Measurements from ENCODE around the gene INCENP. TPM values are rescaled to one million over a fixed set of nuclear protein-coding genes. Genes with fewer than 3 reads are reported as not detected.
"Not testable (repeated sequence)": the region's sequence is repeated elsewhere in the genome, so short reads cannot be mapped to it uniquely, and the experiment has no call there.

INCENP gene
- total RNA-seq, 1 experiment from 2014 or later = 48.8 TPM

DNA sequence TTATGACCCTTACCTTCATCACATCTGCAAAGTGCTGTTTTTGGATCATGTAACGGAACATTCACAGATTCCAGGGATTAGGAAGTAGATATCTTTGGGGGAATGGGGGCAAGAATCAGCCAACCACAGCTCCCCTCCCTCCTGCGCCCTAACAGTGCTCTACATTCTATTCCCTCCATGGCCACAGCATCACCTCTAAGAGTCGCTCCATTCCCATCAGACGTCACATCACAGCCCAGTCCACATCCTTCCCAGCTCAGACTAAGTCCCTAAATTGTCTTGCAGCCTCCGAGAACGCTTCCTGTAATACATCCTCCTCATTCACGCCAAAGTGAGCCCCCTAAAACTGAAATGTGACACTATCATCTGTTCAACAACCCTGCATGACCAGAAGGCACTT lies 72.1 kb downstream of the INCENP start:
- no peaks in the 10 kb centered on the region; the same call in 1 of the 2 replicates for H3K4me1 ChIP-seq (ENCODE audit: low read length)
- H4K20me1 ChIP-seq (ENCODE audit: insufficient read depth, low read depth, low read length) = no peaks in the 10 kb centered on the region; the same call in 1 of the 2 replicates
- DNase-seq = no peak
- H3K79me2 ChIP-seq (ENCODE audit: low read length) = no peaks in the 10 kb centered on the region
- H3K36me3 ChIP-seq (ENCODE audit: insufficient read depth, low read length) = no peaks in the 10 kb centered on the region
- no peaks in the 10 kb centered on the region for H3K9me2 ChIP-seq (replicated peaks; ENCODE audit: insufficient read depth, low read length)
- no peak overlapping the region for H3K4me2 ChIP-seq (ENCODE audit: low read depth, low read length, poor library complexity, severe bottlenecking)
- H3K9ac ChIP-seq (ENCODE audit: low read length) = no peak overlapping the region
- no peaks in the 10 kb centered on the region for H3K9me3 ChIP-seq (ENCODE audit: low read length)
- no peak overlapping the region for H3K4me3 ChIP-seq (ENCODE audit: low read length)
- H3K27me3 ChIP-seq (ENCODE audit: low read length) = no peaks in the 10 kb centered on the region
- no peak overlapping the region for H3K27ac ChIP-seq (ENCODE audit: low read length)
- H2AFZ ChIP-seq (ENCODE audit: low read length) = no peak overlapping the region

DNA sequence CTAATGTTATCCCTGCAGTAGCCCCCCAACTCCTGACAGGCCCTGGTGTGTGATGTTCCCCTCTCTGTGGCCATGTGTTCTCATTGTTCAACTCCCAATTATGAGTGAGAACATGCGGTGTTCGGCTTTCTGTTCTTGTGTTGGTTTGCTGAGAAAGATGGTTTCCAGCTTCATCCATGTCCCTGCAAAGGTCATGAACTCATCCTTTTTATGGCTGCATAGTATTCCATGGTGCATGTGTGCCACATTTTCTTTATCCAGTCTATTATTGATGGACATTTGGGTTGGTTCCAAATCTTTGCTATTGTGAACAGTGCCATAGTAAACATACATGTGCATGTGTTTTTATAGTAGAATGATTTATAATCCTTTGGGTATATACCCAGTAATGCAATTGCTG lies 73.6 kb downstream of the INCENP start:
- H3K27ac ChIP-seq (ENCODE audit: low read length) = not testable (repeated sequence)

DNA sequence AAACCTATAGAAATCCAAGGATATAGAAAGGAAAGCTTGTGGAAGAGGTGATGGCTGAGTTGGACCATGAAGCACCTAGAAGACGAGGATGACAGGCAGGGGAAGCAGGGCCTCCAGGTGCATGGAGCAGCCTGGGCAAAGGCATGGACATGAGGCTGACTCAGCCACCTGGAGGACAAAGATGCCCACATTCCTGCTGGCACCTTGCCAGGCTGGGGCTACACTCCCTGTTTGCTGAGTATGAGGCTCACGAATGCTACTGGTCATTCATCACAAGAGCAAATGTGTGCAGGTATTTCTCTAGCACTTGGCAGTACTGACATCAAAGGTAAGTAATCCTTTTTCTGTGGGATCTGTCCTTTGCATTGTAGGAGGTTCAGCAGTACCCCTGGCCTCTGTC lies 77.6 kb downstream of the INCENP start:
- no peak overlapping the region for H3K9ac ChIP-seq (ENCODE audit: low read length)
- no peaks in the 10 kb centered on the region for H3K36me3 ChIP-seq (ENCODE audit: insufficient read depth, low read length)

More for the DNA sequence above, 73.6 kb downstream of the INCENP start:
- H3K36me3 ChIP-seq (ENCODE audit: insufficient read depth, low read length); H3K27me3 ChIP-seq (ENCODE audit: low read length); H3K9me3 ChIP-seq (ENCODE audit: low read length); H3K9me2 ChIP-seq (replicated peaks; ENCODE audit: insufficient read depth, low read length); H3K4me2 ChIP-seq (ENCODE audit: low read depth, low read length, poor library complexity, severe bottlenecking); H3K4me3 ChIP-seq (ENCODE audit: low read length); H3K4me1 ChIP-seq (ENCODE audit: low read length); H3K9ac ChIP-seq (ENCODE audit: low read length); H4K20me1 ChIP-seq (ENCODE audit: insufficient read depth, low read depth, low read length); H2AFZ ChIP-seq (ENCODE audit: low read length); H3K79me2 ChIP-seq (ENCODE audit: low read length); DNase-seq: not testable (repeated sequence)

More for the DNA sequence above, 77.6 kb downstream of the INCENP start:
- Histone ChIP-seq H3K79me2 (ENCODE audit: low read length) (no peaks in the 10 kb centered on the region), H3K27ac (ENCODE audit: low read length) (no peak overlapping the region), H3K9me3 (ENCODE audit: low read length) (no peaks in the 10 kb centered on the region), H3K4me2 (ENCODE audit: low read depth, low read length, poor library complexity, severe bottlenecking) (no peak overlapping the region), H3K4me3 (ENCODE audit: low read length) (no peak overlapping the region), H3K27me3 (ENCODE audit: low read length) (no peaks in the 10 kb centered on the region), H3K4me1 (ENCODE audit: low read length) (peaks cover 12% of the 10 kb centered on the region), H4K20me1 (ENCODE audit: insufficient read depth, low read depth, low read length) (no peaks in the 10 kb centered on the region), H2AFZ (ENCODE audit: low read length) (no peak overlapping the region), H3K9me2 (replicated peaks; ENCODE audit: insufficient read depth, low read length) (no peaks in the 10 kb centered on the region)
- no peak for DNase-seq

Other genes starting within 250 kb of the INCENP start
- 39.5 and 70.4 TPM in 2 replicates for gene FADS3, start 232.5 kb upstream of the INCENP start, total RNA-seq (2014; rRNA removed; shearing (Covaris generic); ENCODE audit: low replicate concordance)
- gene RAB3IL1, start 206.4 kb upstream of the INCENP start, total RNA-seq (2014; rRNA removed; shearing (Covaris generic); ENCODE audit: low replicate concordance) = not detected in 2 replicates
- 1.7 and 1.9 TPM in 2 replicates for gene BEST1, start 173.7 kb upstream of the INCENP start, total RNA-seq (2014; rRNA removed; shearing (Covaris generic); ENCODE audit: low replicate concordance)
- 209 and 392 TPM in 2 replicates for gene FTH1, start 156.4 kb upstream of the INCENP start, total RNA-seq (2014; rRNA removed; shearing (Covaris generic); ENCODE audit: low replicate concordance)
- gene SCGB1D1, start 66.2 kb downstream of the INCENP start, total RNA-seq (2014; rRNA removed; shearing (Covaris generic); ENCODE audit: low replicate concordance) = not detected in 2 replicates
- gene SCGB2A1, start 84.7 kb downstream of the INCENP start, total RNA-seq (2014; rRNA removed; shearing (Covaris generic); ENCODE audit: low replicate concordance) = not detected in 2 replicates
- gene SCGB1D2, start 118.2 kb downstream of the INCENP start, total RNA-seq (2014; rRNA removed; shearing (Covaris generic); ENCODE audit: low replicate concordance) = not detected in 2 replicates
- not detected in 2 replicates for gene SCGB2A2, start 146.1 kb downstream of the INCENP start, total RNA-seq (2014; rRNA removed; shearing (Covaris generic); ENCODE audit: low replicate concordance)
- gene SCGB1D4, start 175.1 kb downstream of the INCENP start, total RNA-seq (2014; rRNA removed; shearing (Covaris generic); ENCODE audit: low replicate concordance) = not detected in 2 replicates
- not detected in 2 replicates for gene ASRGL1, start 213.4 kb downstream of the INCENP start, total RNA-seq (2014; rRNA removed; shearing (Covaris generic); ENCODE audit: low replicate concordance)